GM19043 (cell line): ENCODE results near the gene LYPD8.

Experiments used
- ATAC-seq: cut with Tn5 transposase; IDR thresholded peaks from one replicate; pipeline ENCODE4 v1.9.1; 2021; ENCODE audit warnings: low read depth; ENCODE audit not compliant: unreplicated experiment

The LYPD8 gene

GRCh38 chr1:248758352-248758751 lies 2.8 kb upstream of the LYPD8 start:
- ATAC-seq, result no peak

GRCh38 chr1:248757784-248758195 lies 2.2 kb upstream of the LYPD8 start:
- no peak for ATAC-seq

- no peak for ATAC-seq
These were observed 1.1 kb upstream of the LYPD8 start for GRCh38 chr1:248756636-248757035.

- no peak for ATAC-seq
These were observed 592 bp upstream of the LYPD8 start for GRCh38 chr1:248756151-248756550.

- no peak for ATAC-seq
These were observed 1.8 kb downstream of the LYPD8 start for GRCh38 chr1:248753708-248754280.

- ATAC-seq, result no peak
These were observed 2.4 kb downstream of the LYPD8 start for GRCh38 chr1:248753029-248753594.

- no peak for ATAC-seq
These were observed 3.2 kb downstream of the LYPD8 start for GRCh38 chr1:248752161-248753028.

GRCh38 chr1:248751635-248752034 lies 3.9 kb downstream of the LYPD8 start:
- no peak for ATAC-seq

GRCh38 chr1:248751142-248751541 lies 4.4 kb downstream of the LYPD8 start:
- ATAC-seq, result no peak

- no peak for ATAC-seq
These were observed 5.1 kb downstream of the LYPD8 start for GRCh38 chr1:248750496-248750895.

GRCh38 chr1:248748211-248748610 lies 7.3 kb downstream of the LYPD8 start:
- no peak for ATAC-seq

- ATAC-seq, result no peak
These were observed 14.7 kb downstream of the LYPD8 start for GRCh38 chr1:248740876-248741275.

- ATAC-seq, result no peak
These were observed 15.9 kb downstream of the LYPD8 start for GRCh38 chr1:248739572-248740205.

GRCh38 chr1:248737457-248737856 lies 18.1 kb downstream of the LYPD8 start:
- no peak for ATAC-seq

GRCh38 chr1:248736977-248737376 lies 18.6 kb downstream of the LYPD8 start:
- no peak for ATAC-seq

- ATAC-seq, result no peak
These were observed 22.0 kb downstream of the LYPD8 start for GRCh38 chr1:248733566-248733965.

- ATAC-seq, result no peak
These were observed 24.8 kb downstream of the LYPD8 start for GRCh38 chr1:248730507-248731335.

GRCh38 chr1:248714248-248714647 lies 41.3 kb downstream of the LYPD8 start:
- ATAC-seq, result no peak

GRCh38 chr1:248710305-248710900 lies 45.2 kb downstream of the LYPD8 start:
- ATAC-seq, result no peak

- ATAC-seq, result no peak
These were observed 51.0 kb downstream of the LYPD8 start for GRCh38 chr1:248704606-248705005.
